Type B pancreatic cell (in vitro differentiated cells): ENCODE measurements around the gene DLST. TPM values are rescaled to one million over a fixed set of nuclear protein-coding genes. Genes with fewer than 3 reads are reported as not detected.

Experiments used
- DNase-seq: peaks from one replicate; pipeline ENCODE4 v3.0.0; 2021; ENCODE audit warnings: mixed read lengths; ENCODE audit not compliant: unreplicated experiment; ENCODE audit errors: extremely low spot score
- H3K27ac Mint-ChIP-seq: 2 replicates; pipeline ENCODE4 v1.8.0; 2021; ENCODE audit warnings: mild to moderate bottlenecking, mixed read lengths
- H3K27me3 Mint-ChIP-seq: 2 replicates; pipeline ENCODE4 v1.8.0; 2021; ENCODE audit warnings: mixed read lengths
- H3K36me3 Mint-ChIP-seq: 2 replicates; pipeline ENCODE4 v1.8.0; 2021; ENCODE audit warnings: mixed read lengths
- H3K4me1 Mint-ChIP-seq: one replicate; pipeline ENCODE4 v1.8.0; 2021; ENCODE audit warnings: mixed read lengths; ENCODE audit not compliant: unreplicated experiment
- H3K4me3 Mint-ChIP-seq: 2 replicates; pipeline ENCODE4 v1.8.0; 2021; ENCODE audit warnings: mild to moderate bottlenecking, mixed read lengths
- H3K9me3 Mint-ChIP-seq: 2 replicates; pipeline ENCODE4 v1.8.0; 2021; ENCODE audit warnings: mixed read lengths
- total RNA-seq: library from RNA; stranded (reverse); gene quantifications from 2 replicates; pipeline ENCODE4 v1.2.1, GENCODE V29; 2021; ENCODE audit warnings: low replicate concordance
- TF ChIP-seq, protein P1 (sequence below): fragments of 200-600 bp; sonication (generic); conservative IDR thresholded peaks from 2 replicates; pipeline ENCODE4 v1.5.0; 2021; ENCODE audit warnings: antibody characterized with exemption, mild to moderate bottlenecking

The DLST gene
- total RNA-seq, 1 donor from 2014 or later, result 97.2 TPM

DNA sequence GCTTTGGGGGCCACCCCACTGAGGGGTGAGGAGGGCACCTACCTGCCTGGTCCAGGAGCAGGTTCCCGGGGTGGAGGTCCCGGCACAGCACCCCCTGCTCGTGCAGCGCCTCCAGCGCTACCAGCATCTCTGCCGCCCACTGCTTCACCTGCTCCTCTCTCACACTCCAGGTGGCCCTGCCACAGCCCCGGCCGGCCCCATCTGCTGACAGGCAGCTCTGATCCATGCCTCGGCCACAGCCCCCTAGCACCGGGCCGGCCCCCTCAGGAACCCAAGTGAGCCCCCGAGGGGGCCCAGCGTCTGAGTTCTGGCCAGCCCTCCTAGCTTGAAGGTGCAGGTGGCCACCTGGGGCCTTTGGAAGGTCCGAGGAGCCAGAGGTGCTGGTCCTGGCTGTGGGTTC is 27.8 kb downstream of the DLST start:
- no peaks in the 10 kb centered on the region for H3K27me3 Mint-ChIP-seq
- peaks cover 8% of the 10 kb centered on the region for H3K4me1 Mint-ChIP-seq
- H3K4me3 Mint-ChIP-seq, result no peak overlapping the region
- no peaks in the 10 kb centered on the region for H3K9me3 Mint-ChIP-seq
- H3K27ac Mint-ChIP-seq, result no peak overlapping the region
- no peaks in the 10 kb centered on the region for H3K36me3 Mint-ChIP-seq
- no peak for DNase-seq
- TF ChIP-seq, protein P1, sequence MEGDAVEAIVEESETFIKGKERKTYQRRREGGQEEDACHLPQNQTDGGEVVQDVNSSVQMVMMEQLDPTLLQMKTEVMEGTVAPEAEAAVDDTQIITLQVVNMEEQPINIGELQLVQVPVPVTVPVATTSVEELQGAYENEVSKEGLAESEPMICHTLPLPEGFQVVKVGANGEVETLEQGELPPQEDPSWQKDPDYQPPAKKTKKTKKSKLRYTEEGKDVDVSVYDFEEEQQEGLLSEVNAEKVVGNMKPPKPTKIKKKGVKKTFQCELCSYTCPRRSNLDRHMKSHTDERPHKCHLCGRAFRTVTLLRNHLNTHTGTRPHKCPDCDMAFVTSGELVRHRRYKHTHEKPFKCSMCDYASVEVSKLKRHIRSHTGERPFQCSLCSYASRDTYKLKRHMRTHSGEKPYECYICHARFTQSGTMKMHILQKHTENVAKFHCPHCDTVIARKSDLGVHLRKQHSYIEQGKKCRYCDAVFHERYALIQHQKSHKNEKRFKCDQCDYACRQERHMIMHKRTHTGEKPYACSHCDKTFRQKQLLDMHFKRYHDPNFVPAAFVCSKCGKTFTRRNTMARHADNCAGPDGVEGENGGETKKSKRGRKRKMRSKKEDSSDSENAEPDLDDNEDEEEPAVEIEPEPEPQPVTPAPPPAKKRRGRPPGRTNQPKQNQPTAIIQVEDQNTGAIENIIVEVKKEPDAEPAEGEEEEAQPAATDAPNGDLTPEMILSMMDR, result no peak

DNA sequence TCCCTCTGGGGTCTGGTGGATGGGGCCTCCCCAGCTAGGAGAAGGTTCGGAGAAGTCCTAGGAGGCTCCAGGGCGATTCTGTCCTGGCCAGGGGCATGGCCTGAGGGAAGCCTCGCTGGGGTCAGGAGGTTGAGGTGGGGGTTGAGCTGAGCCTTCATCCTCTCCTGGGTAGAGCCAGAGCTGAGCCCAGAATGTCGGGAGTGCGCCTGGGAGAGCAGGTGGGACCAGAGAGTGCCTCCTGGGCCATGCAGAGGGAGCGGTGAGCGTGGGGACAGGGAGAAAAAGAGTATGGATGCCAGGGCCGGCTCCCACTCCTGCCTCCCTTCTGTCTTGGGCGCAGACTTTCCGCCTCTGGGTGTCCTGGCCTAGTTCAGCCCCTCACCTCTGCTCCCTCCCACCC is 28.2 kb downstream of the DLST start:
- H3K4me3 Mint-ChIP-seq, result no peak overlapping the region
- no peak overlapping the region for H3K27ac Mint-ChIP-seq
- H3K9me3 Mint-ChIP-seq, result no peaks in the 10 kb centered on the region
- DNase-seq, result no peak
- no peaks in the 10 kb centered on the region for H3K27me3 Mint-ChIP-seq
- H3K36me3 Mint-ChIP-seq, result no peaks in the 10 kb centered on the region
- H3K4me1 Mint-ChIP-seq, result peaks cover 8% of the 10 kb centered on the region
- TF ChIP-seq, protein P1, result no peak

DNA sequence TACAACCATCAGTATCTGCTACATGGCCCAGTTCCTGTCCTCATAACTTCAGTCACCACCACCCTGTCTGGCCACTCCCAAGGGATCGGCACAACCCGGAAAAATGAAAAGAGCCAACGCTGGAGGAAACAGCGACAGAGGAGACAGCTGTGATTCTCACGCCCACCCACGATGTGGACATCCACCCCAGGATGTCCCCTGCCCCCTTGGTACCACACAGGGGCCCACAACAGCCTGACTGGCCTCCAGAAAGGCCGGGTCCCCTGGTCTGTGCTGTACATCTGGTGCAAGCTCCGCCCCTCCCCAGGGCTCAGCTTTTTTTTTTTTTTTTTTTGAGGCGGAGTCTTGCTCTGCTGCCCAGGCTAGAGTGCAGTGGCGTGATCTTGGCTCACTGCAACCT is 28.8 kb downstream of the DLST start:
- Mint-ChIP-seq H3K36me3 (no peaks in the 10 kb centered on the region), H3K27ac (no peak overlapping the region), H3K9me3 (no peaks in the 10 kb centered on the region), H3K27me3 (no peaks in the 10 kb centered on the region), H3K4me1 (peaks cover 8% of the 10 kb centered on the region), H3K4me3 (no peak overlapping the region)
- no peak for DNase-seq
- TF ChIP-seq, protein P1, result no peak

DNA sequence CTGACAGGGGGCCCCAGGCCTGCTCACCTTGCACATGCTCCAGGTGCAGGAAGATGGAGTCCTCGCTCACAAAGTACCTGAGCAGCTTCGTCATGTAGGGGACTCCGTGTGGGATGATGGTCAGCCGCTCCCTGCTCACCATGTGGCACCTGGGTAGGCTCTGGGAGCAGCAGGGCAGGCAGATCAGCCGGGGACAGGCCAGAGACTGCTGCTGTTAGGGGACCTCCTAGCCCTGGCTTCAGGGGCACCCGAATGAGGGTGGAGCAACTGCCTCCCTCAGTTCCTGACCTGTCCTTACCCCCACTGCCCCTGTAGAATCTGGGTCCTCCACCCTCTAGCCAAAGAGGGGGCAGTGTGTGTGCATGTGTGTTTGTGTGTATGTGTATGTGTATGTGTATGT is 29.5 kb downstream of the DLST start:
- H3K27ac Mint-ChIP-seq, result no peak overlapping the region
- no peaks in the 10 kb centered on the region for H3K36me3 Mint-ChIP-seq
- no peak overlapping the region for H3K4me3 Mint-ChIP-seq
- no peaks in the 10 kb centered on the region for H3K9me3 Mint-ChIP-seq
- no peaks in the 10 kb centered on the region for H3K27me3 Mint-ChIP-seq
- no peak for DNase-seq
- TF ChIP-seq, protein P1, result no peak
- H3K4me1 Mint-ChIP-seq, result peaks cover 11% of the 10 kb centered on the region

DNA sequence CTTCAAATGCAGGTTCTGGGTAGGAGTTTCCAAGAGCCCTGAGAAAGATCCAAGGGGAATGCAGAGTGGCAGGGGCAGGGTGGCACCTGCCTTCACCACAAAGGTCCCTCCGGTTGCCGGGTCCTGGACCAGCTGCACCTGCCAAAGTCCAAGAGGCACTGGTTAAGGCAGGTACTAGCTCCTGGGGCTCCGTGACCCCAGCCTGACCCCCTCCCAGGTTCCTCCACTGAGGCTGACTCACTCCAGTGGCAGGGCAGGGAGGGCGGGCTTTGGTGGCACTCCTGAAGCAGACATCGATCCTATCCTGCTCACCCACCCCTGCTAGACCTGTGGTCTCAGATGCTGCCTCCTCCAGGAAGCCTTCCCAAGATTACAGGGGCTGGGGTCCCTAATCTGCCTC is 30.0 kb downstream of the DLST start:
- Mint-ChIP-seq H3K4me1 (peaks cover 14% of the 10 kb centered on the region), H3K4me3 (no peak overlapping the region), H3K27ac (no peak overlapping the region)

More for the DNA sequence above, 30.0 kb downstream of the DLST start:
- Mint-ChIP-seq H3K27me3 (no peaks in the 10 kb centered on the region), H3K36me3 (no peaks in the 10 kb centered on the region), H3K9me3 (no peaks in the 10 kb centered on the region)
- DNase-seq, result no peak
- TF ChIP-seq, protein P1, result no peak
